SKM-1 treated with dmso at 0.1 percent for 144 hours (cell line): Measurements from ENCODE around the gene MPC2.
"Not testable (repeated sequence)": the region's sequence is repeated elsewhere in the genome, so short reads cannot be mapped to it uniquely, and the experiment has no call there.

Experiments used
- DNase-seq: peaks from one replicate; lab custom pipeline; 2025; ENCODE audit not compliant: unreplicated experiment; lab: John Stamatoyannopoulos, UW

MPC2 gene

DNA sequence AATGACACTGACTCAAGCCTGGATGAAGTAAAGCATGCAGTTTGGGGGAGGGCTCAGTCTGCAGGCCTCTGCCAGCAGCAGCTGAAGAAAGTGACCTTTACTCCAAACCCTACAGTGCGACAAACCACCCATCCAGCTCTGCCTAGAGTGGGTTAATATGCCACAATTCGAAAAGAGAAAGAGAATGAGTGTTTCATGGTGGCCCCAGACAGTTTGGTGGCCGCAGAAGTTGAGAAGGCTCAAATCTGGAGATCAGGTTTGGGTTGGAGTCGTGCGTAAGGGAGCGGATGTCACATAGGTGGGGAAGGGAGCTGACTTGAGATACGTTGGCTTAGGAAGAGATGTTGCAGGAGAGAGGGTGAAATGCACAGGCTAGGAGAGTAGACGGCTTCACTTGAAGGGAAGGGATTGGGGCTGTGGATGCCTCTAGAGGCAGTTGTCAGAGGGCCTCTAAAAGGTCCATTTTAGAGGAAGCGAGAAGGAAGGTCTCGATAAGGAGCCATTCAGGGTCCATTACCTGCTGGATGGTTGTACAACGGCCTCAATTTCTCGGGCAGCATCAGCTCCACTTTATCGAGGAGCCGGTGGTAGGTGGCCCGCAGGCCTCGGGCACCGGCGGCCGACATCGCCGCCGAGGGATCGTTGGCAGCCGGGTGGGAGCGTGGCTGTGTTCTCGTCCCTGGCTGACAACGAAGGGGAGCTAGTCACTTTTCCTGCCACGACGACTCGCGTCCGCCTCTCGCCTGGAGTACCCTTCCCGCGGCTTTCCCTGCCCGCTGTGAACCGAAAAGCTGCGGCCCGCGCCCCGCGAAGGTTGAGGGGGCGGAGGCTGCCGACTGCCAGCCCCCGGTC lies 1.4 kb downstream of the MPC2 start:
- DNase-seq, result peak; percentile 76

DNA sequence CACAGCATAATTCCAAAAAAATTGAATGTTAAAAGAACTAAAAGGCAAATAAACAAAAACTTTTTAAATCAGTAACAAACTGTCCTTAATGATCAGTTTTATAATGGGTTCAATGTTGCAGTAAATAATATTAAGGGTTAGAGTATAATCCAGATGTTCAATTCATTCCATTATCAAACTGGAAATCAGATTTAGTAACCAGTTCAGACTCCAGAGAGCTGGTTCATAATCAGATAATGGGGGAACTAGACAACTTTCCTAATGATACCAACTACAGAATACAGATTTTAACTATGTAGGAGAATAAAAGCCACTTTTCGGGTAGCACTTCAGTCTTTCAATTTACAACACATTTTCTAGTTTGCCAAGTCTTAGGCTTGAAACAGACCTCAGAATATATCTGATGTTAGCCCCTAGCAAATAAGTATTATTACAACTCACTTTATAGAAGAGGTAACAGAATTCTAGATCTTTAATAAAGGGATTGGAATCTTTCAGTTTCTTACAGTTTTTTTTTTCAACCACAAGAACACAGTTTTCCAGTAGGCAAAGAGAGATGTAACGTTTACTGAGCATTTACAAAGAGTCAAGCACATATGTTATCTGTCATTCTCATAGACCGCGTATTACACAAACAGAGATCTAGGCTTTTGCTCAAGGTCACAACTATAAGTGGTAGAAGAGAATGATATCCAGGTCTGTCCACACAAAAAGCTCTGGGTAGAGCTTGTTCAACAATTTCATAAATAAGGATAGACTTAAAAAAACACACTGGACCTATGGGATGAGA lies 2.3 kb downstream of the MPC2 start:
- peak; percentile 76 for DNase-seq

DNA sequence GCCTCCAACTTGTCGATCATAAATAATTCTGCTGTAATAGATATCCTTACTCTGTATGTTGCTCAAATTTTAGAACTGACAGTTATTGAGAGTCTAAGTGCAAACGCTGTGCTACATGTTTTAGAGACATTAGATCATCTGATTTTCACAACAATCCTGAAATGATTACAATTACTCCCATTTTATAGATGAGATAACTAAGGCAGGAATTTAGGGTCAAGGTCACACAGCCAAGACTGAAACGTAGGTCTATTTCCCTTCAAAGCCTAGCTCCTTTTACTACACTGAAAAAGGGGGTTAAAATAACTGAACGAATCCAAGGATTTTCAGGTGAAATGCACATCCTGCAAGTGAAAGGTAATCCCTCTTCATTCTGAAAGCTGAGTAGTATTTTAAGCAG lies 3.1 kb downstream of the MPC2 start:
- DNase-seq, result no peak

DNA sequence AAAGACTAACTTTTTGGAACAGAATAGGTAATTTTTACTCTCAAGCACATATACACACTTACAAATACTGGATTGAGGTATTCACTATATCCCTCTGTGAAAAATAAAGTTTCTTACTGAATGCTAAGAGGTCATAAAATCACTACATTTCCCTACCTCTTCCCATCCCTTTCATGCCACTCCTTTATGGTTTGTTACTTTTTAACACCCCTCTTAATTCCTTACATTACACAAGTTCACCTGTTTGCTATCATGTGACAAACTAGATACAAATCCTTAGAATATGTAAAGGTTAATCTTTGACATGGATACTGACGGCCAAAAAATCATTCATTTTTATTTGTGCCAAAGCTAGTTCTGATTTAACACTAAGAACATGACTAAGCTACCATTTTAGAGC lies 7.1 kb downstream of the MPC2 start:
- DNase-seq, result no peak

DNA sequence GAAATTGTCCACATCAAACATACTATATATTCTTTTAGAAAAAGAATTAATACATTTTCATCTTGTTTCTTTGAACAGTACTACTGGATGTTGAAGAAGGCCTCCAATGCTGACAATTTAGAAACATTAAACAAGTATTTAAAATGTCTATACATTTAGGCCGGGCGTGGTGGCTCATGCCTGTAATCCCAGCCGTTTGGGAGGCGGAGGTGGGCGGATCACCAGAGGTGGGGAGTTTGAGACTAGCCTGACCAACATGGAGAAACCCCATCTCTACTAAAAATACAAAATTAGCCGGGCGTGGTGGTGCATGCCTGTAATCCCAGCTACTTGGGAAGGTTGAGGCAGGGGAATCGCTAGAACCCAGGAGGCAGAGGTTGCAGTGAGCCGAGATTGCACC lies 8.0 kb downstream of the MPC2 start:
- DNase-seq, result not testable (repeated sequence)

DNA sequence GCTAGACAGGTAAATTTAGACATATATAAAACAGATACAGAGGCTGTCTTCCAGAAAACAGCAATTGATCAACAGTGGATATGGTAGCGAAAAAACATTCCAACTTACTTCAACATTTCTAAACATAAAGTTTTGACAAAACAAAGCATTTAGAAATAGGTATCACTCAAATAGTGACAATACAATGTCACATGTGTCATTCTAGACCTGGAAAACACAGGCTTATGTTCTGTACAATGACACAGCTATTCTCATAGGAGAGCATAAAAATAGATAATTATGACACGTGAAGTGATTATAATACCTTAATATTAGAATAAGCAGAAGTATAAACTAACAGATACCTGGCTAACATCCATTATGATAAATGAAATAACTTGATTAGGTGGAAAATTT lies 8.4 kb downstream of the MPC2 start:
- DNase-seq, result no peak

DNA sequence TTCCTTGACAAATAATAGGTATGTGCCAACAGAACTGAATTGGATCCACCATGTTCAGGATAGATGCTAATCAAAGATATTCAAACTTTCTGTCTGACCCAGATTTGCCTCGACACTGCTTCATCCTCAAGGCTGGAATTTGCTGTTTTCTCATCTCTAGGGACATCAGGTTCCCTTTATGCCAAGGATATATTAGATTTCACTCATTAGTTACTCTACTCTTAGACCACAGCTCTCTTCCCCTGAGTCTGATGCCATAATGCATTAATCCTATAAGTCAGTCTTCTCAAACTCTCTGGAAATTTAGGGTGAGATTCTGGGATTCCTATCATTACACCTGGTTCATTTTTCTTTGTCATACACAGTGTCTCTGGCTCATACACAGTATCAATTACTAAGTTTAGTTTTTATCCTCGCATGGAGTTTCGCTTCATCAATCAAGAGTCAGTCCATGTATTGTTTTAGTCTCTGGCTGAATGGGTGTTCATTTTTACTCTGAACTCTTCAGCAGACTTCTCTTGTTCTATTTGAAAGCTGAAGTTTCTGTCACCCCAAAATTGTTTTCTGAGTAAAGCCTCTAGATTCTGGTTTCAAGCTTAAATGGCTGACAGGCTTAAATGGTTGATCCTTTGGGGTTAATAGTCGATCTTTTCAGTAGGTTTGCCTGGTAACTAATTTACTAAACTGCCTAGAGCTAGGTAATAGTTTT lies 9.7 kb downstream of the MPC2 start:
- DNase-seq, result no peak

DNA sequence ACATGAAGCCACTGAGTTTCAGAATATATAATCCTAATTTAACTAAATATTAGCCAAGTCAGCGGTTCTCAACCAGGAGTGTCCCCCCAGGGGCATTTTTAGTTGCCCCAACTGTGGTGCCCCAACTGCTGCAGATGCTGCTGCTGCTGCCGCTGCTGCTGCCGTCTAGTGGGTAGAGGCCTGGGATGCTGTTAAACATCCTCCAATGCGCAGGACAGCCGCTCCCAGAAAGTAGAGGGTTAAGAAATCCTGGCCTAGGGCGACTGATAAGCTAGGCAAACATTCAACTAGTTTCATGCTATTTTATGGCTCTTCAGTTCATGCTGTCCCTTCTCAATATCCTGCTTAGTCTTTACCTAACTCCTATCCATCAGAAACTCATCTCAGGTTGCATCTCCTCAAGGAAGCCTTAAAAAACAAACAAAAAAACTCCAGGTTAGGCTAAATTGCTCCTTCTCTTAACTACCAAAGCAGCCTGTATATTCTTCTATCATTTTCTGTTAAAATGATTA lies 10.3 kb downstream of the MPC2 start:
- DNase-seq, result no peak

DNA sequence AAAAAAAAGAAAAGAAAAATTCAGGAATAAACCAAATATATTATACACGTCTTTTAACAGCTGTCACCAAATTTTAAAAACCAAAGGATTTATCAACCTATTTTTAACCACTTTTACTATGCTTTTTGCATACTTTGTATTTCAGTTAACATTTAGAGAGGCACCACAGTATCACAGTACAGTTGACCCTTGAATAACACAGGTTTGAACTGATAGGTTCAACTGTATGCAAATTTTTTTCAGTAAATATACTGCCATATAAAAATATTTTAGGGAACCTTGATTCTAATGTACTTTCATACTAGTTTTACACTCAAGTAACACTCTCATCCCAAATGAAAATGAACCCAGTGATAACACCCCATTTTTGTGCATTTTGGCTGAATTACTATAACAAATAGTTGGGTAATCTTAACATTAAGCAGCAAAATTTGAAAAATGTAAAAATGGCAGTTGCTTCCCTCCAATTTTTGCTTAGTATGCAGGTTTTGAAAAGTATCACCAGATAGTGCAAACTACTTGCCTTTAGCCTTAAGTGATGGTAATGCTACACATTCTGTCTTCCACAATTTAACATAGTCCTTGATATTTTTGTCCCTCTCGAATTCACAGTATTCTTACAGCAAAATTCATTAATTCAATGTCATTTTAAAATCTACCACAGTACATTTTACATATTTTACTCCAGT lies 12.2 kb downstream of the MPC2 start:
- no peak for DNase-seq

DNA sequence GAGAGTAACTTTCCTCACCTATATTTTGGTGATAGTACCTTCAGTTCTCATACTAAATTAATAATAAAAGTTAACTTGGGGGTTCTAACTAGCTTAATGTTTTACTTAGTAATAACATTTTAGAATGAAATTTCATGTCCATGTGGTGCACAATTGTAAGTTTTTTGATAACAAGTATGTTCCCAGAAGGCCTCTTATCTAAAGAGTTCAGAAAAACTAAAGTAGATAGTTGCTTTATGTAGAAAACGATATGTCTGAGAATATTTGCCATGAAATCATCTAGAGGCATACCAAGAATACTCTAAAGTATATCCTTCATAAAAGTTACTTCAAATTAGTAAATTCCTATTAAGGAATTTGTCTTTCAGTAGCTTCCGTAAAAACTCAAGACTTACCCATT lies 12.8 kb downstream of the MPC2 start:
- no peak for DNase-seq

DNA sequence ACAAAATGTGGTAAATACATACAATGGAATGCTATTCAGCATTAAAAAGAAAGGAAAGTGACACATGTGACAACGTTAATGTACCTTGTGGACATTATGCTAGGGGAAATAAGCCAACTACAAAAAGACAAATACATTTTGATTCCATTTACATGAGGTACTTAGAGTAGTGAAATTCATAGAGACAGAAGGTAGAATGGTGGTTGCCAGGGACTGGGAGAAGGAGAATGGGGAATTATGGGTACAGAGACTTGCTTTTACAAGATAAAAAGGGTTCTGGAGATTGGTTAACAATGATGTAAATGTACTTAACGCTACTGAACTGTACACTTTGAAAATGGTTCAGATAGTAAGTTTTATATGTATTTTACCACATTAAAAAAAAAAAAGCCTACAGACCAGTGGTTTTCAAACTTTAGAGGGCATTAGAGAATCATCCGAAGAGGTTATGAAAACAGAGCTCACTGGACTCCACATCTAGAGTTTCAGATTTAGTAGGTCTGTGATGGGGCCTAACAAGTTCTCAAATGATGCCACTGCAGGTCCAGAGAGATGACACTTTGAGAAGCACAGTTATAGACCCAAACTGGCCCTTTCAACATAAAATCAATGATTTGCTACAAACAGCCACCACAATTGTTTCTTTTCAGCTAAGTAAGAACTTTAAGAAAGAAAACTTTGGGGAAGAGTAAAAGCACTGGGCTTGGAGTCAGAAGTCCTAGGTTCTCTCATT lies 13.4 kb downstream of the MPC2 start:
- no peak for DNase-seq

DNA sequence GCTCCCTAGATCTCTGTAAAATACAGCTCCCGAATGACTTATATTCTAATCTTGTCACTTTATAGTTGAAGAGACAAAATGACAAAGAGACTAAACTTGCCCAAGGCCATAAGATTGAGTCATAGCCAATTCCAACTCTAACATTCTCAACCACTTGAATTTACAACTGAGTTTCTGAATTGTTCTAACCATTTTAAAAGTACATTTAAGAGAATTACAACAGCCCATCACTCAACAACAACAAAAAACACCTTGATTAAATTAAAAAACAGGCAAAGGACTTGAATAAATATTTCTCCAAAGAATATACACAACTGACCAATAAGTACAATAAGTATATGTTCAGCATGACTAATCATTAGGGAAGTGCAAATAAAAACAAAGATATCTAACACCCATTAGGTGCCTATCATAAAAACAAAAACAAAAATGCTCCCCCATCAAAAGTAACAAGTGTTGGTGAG lies 14.2 kb downstream of the MPC2 start:
- DNase-seq, result no peak

DNA sequence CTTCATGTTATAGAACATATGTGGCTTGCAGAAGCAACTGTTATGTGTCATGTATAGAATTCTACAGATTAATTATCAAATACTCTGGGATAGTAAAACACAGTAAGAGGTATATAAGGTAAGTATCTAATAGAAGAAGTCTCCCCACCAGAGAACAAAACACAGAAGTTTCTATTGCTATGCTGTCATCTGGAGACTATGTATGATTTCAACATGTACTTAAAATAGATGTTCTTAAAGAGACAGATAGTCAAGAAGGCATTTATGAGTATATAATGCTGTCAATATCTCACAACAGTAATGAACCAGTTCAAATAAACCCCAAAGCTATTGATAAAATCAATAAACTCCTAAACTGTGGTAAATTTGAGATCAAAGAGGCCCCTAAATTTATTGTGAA lies 14.8 kb downstream of the MPC2 start:
- peak; percentile 55 for DNase-seq

DNA sequence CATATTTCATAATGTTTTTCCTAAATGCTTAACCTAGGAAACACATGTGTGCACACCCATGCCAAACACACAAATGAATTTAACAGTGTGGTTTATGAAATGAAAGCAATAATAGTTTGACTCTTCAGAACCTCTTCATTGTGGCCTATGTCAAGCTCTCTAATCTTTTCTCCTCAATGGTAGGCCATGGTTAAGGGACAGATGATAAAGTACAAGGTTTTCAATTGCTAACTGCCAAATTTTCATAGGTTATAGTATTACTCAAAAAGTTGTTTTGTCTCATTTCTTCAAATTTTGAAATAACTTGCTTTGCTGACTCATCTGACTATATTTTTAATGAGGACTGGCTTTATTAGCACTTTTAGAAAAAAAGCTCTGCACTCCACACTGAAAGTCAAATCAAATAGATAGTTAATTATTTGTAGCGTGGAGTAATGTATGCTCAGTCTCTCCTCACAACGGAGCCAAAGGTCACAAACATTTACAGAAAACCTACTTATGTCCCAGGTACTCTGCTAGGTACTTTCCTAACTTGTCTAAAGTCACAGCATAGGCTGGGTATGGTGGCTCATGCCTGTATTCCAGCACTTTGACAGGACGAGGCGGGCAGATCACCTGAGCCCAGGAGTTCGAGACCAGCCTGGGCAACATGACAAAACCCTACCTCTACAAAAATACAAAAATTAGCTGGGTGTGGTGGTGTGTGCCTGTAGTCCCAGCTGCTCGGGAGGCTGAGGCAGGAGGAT lies 19.9 kb downstream of the MPC2 start:
- DNase-seq, result no peak

DNA sequence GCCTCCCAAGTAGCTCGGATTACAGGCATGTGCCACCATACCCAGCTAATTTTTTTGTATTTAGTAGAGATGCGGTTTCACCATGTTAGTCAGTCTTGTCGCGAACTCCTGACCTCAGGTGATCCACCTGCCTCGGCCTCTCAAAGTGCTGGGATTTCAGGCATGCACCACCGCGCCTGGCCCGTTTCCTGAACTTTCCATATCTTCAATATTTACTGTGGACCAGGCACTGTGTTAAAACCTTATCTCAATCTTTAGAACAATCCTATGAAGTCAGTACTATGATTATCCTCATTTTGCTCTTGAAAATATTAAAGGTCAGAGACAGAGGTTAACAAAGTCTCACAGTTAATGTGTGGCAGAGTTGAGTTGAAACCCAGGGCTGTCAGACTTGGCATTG lies 21.3 kb downstream of the MPC2 start:
- no peak for DNase-seq

DNA sequence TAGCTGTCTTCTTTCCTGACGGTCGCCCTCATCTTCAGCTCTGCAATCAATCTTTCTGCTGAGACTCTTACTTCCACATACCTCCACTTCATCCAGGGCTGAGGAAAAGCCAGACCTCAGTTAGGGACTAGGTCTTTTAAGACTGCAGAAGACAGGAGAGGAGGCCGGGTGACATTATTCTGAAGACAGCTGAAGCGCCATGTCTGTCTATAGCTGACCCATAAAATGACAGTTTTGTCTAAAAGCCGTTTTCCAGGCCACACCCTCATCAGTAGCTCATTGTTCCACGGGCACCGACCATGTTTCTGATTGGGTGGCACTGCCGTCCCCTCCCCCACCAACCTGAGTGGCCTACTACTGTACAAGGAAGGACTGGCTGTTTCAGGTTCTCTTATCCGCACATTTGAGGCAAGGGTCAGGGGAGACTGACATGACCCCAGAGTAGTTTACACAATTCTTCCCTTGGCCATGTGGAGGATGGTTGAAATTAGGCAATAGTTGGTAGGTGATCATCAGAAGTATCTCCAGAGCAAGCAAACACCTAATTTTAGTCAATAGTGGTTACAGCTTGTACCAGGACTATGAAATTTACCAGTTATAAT lies 22.9 kb downstream of the MPC2 start, which contains the start of gene ADCY10:
Gene ADCY10, minus strand, starts transcription at position 240 of the 602 bp plus-strand sequence. CDS start 8,994 bp downstream, outside the sequence.
- no peak for DNase-seq

DNA sequence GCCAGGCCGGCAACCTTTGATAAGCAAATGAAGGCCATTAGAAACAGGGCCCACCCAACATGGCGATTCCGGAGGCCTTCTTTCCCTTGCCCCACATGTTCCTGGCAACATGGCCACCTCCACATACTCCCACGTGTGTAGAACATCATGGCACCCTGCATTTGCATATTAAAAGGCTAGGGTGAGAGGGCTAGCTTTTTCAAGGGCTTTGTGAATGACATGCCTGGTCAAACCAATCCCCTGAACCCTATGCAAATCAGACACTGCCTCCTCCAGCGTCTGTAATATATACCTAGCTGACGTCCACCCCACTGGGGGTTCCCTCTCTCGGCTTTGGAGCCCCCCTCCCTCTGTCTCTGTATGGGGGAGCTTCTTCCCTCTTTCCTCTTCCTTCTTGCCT lies 24.6 kb downstream of the MPC2 start:
- DNase-seq, result no peak

DNA sequence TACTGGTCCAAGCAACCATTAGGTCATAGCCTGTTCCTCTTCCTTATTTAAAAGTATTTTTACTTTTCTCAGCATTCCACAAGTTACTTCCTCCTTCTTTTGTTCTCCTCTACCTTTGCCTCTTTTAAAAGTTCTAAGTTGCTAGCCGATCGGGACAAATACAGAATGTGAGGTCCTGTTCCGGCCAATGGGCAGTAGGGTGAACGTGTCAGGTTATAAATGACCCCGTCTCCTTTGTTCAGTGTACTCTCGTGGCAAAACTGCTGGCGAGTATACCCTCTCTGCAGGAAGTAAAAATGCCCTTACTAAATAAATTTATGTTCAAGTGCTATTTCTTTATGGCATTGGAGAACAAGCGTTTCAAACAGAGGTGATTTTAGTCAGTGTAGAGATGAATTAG lies 25.5 kb downstream of the MPC2 start:
- DNase-seq, result no peak

DNA sequence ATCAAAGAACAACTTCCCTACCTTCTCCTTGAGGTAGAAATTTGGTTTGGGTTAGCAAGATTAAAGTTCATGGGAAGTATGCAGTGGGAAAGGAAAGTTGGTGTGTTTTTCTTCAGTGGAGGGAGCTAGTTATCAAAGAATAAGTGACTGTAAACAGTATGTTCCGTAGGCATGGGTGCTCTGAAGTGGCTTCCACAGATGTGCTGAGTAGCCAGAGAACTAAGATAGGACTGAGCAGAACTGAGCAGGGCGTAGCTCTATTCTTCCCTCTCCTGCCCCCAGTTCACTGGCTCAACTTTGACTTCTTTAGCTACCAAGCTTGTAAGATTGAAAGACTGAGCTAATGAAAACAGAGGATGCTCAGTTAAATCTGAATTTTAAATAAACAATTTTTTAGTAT lies 26.3 kb downstream of the MPC2 start:
- DNase-seq, result no peak
